ENCODE data around the gene SLC4A2.
A peak's percentile ranks its signal among the peaks of the same experiment; 100 is the strongest.

The SLC4A2 gene

DNA sequence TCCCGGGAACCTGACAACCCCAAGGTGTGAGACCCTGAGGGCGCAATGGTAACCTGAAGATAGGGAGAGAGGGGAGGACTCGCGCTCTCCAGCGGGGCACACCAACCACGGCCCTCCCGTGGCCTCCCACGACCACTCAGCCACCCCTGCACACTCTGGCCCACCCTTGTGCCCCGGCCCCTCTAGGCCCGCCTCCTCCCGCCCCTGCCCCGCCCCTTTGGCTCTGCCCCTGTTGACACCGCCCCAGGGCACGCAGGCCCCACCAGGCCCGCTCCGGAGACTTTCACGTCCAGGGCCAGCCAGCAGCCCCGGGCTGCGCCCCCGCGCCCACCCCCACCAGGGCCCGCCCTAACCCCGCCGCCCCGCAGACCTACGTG, 46.0 kb upstream of the SLC4A2 start:
- peak overlapping the region; percentile 21 for H2AFZ ChIP-seq (ENCODE audit: low read length)
- H3K4me3 ChIP-seq (ENCODE audit: low read length in 2 of 2): peak overlapping the region in 1 of 2 donors; percentile 33
- peak overlapping the region; percentile 77 for H2BK5ac ChIP-seq (ENCODE audit: low read length)
- H3K4ac ChIP-seq (ENCODE audit: low read length): no peak overlapping the region
- H2BK12ac ChIP-seq (ENCODE audit: low read length): no peak overlapping the region
- no peak overlapping the region for H4K8ac ChIP-seq (ENCODE audit: low read depth, low read length)
- H3K14ac ChIP-seq (ENCODE audit: low read length): no peak overlapping the region
- peaks cover 2% of the 10 kb centered on the region for H3K79me1 ChIP-seq (ENCODE audit: low read depth, low read length)
- WGBS, 2 donors (ENCODE audit: extremely low coverage in 2 of 2, insufficient read length in 2 of 2, insufficient replicate concordance in 1 of 2): no CpG with 5 or more reads among the region's 26 CpGs
- peak overlapping the region; percentile 12 for H3K9ac ChIP-seq (ENCODE audit: low read depth, low read length, poor library complexity)
- H3K18ac ChIP-seq (ENCODE audit: low read length): peak overlapping the region; percentile 95
- H2AK5ac ChIP-seq (ENCODE audit: low read depth, low read length): peak overlapping the region; percentile 93
- peak overlapping the region; percentile 64 for H4K91ac ChIP-seq (ENCODE audit: low read depth, low read length, poor library complexity)
- peak overlapping the region; percentile 82 for H3K23ac ChIP-seq (ENCODE audit: low read depth, low read length, poor library complexity)
- H3K9me3 ChIP-seq (replicated peaks in 1 of 2; ENCODE audit: control insufficient read depth in 2 of 2, insufficient read depth in 1 of 2, low read depth in 1 of 2, low read length in 2 of 2): no peaks in the 10 kb centered on the region
- H2BK15ac ChIP-seq (ENCODE audit: low read length): peak overlapping the region; percentile 95
- peaks cover 0 to 8% (median 0%) of the 10 kb centered on the region in 3 experiments for H3K27me3 ChIP-seq (ENCODE audit: control insufficient read depth in 3 of 3, insufficient read depth in 3 of 3, low read depth in 1 of 3, low read length in 3 of 3)
- peaks cover 0 to 5% of the 10 kb centered on the region in 2 donors for H3K36me3 ChIP-seq (replicated peaks in 1 of 2; ENCODE audit: control insufficient read depth in 2 of 2, insufficient read depth in 2 of 2, low read length in 2 of 2)
- peak overlapping the region; percentile 47 for H3K27ac ChIP-seq (replicated peaks; ENCODE audit: low read length)
- peak overlapping the region; percentile 67 for H2BK120ac ChIP-seq (ENCODE audit: low read depth, low read length)
- peaks cover 25 to 40% of the 10 kb centered on the region in 2 donors for H3K4me1 ChIP-seq (ENCODE audit: control insufficient read depth in 2 of 2, insufficient read depth in 1 of 2, low read depth in 1 of 2, low read length in 2 of 2)
- peak overlapping the region; percentile 52 for H3K4me2 ChIP-seq (ENCODE audit: insufficient read depth, low read length, poor library complexity, severe bottlenecking)
- DNase-seq (ENCODE audit: low spot score): no peak

- Histone ChIP-seq H3K27me3 (ENCODE audit: control insufficient read depth in 3 of 3, insufficient read depth in 3 of 3, low read depth in 1 of 3, low read length in 3 of 3) (peaks cover 0 to 13% (median 0%) of the 10 kb centered on the region in 3 experiments), H3K18ac (ENCODE audit: low read length) (peak overlapping the region; percentile 93), H3K23ac (ENCODE audit: low read depth, low read length, poor library complexity) (peak overlapping the region; percentile 49), H2BK12ac (ENCODE audit: low read length) (peak overlapping the region; percentile 50), H3K4ac (ENCODE audit: low read length) (no peak overlapping the region), H3K4me2 (ENCODE audit: insufficient read depth, low read length, poor library complexity, severe bottlenecking) (peak overlapping the region; percentile 70), H3K4me1 (ENCODE audit: control insufficient read depth in 2 of 2, insufficient read depth in 1 of 2, low read depth in 1 of 2, low read length in 2 of 2) (peaks cover 26 to 41% of the 10 kb centered on the region in 2 donors), H2BK5ac (ENCODE audit: low read length) (peak overlapping the region; percentile 77), H3K4me3 (ENCODE audit: low read length in 2 of 2) (peak overlapping the region in 1 of 2 donors; percentile 77), H3K27ac (replicated peaks; ENCODE audit: low read length) (no peak overlapping the region), H4K91ac (ENCODE audit: low read depth, low read length, poor library complexity) (no peak overlapping the region), H3K79me1 (ENCODE audit: low read depth, low read length) (peaks cover 2% of the 10 kb centered on the region), H4K8ac (ENCODE audit: low read depth, low read length) (peak overlapping the region; percentile 57), H3K14ac (ENCODE audit: low read length) (peak overlapping the region; percentile 75), H3K9me3 (replicated peaks in 1 of 2; ENCODE audit: control insufficient read depth in 2 of 2, insufficient read depth in 1 of 2, low read depth in 1 of 2, low read length in 2 of 2) (no peaks in the 10 kb centered on the region), H2AFZ (ENCODE audit: low read length) (no peak overlapping the region), H2BK15ac (ENCODE audit: low read length) (peak overlapping the region; percentile 95), H2BK120ac (ENCODE audit: low read depth, low read length) (no peak overlapping the region), H3K9ac (ENCODE audit: low read depth, low read length, poor library complexity) (peak overlapping the region; percentile 70), H2AK5ac (ENCODE audit: low read depth, low read length) (peak overlapping the region; percentile 93), H3K36me3 (replicated peaks in 1 of 2; ENCODE audit: control insufficient read depth in 2 of 2, insufficient read depth in 2 of 2, low read length in 2 of 2) (peaks cover 0 to 5% of the 10 kb centered on the region in 2 donors)
- DNase-seq (ENCODE audit: low spot score): peak; percentile 88
- no CpG with 5 or more reads among the region's 55 CpGs for WGBS, 2 donors (ENCODE audit: extremely low coverage in 2 of 2, insufficient read length in 2 of 2, insufficient replicate concordance in 1 of 2)
Measured at GRCh38 chr7:151013733-151014497, 45.5 kb upstream of the SLC4A2 start.

GRCh38 chr7:151014950-151015349, 44.4 kb upstream of the SLC4A2 start:
- Histone ChIP-seq H3K27me3 (ENCODE audit: control insufficient read depth in 3 of 3, insufficient read depth in 3 of 3, low read depth in 1 of 3, low read length in 3 of 3) (peaks cover 0 to 18% (median 0%) of the 10 kb centered on the region in 3 experiments), H2BK15ac (ENCODE audit: low read length) (no peak overlapping the region), H3K4me3 (ENCODE audit: low read length in 2 of 2) (no peak overlapping the region), H3K79me1 (ENCODE audit: low read depth, low read length) (peaks cover 2% of the 10 kb centered on the region), H3K23ac (ENCODE audit: low read depth, low read length, poor library complexity) (no peak overlapping the region), H3K18ac (ENCODE audit: low read length) (no peak overlapping the region), H3K14ac (ENCODE audit: low read length) (no peak overlapping the region), H3K36me3 (replicated peaks in 1 of 2; ENCODE audit: control insufficient read depth in 2 of 2, insufficient read depth in 2 of 2, low read length in 2 of 2) (peaks cover 0 to 5% of the 10 kb centered on the region in 2 donors), H2BK5ac (ENCODE audit: low read length) (no peak overlapping the region), H2BK12ac (ENCODE audit: low read length) (no peak overlapping the region), H2BK120ac (ENCODE audit: low read depth, low read length) (no peak overlapping the region), H3K4me2 (ENCODE audit: insufficient read depth, low read length, poor library complexity, severe bottlenecking) (no peak overlapping the region), H2AK5ac (ENCODE audit: low read depth, low read length) (no peak overlapping the region), H3K9ac (ENCODE audit: low read depth, low read length, poor library complexity) (no peak overlapping the region), H4K91ac (ENCODE audit: low read depth, low read length, poor library complexity) (no peak overlapping the region), H3K4me1 (ENCODE audit: control insufficient read depth in 2 of 2, insufficient read depth in 1 of 2, low read depth in 1 of 2, low read length in 2 of 2) (peaks cover 26 to 44% of the 10 kb centered on the region in 2 donors), H2AFZ (ENCODE audit: low read length) (no peak overlapping the region), H3K27ac (replicated peaks; ENCODE audit: low read length) (no peak overlapping the region), H4K8ac (ENCODE audit: low read depth, low read length) (no peak overlapping the region), H3K9me3 (replicated peaks in 1 of 2; ENCODE audit: control insufficient read depth in 2 of 2, insufficient read depth in 1 of 2, low read depth in 1 of 2, low read length in 2 of 2) (peaks cover 0 to 2% of the 10 kb centered on the region in 2 donors), H3K4ac (ENCODE audit: low read length) (no peak overlapping the region)
- no peak for DNase-seq (ENCODE audit: low spot score)
- no CpG with 5 or more reads among the region's 8 CpGs for WGBS, 2 donors (ENCODE audit: extremely low coverage in 2 of 2, insufficient read length in 2 of 2, insufficient replicate concordance in 1 of 2)

DNA sequence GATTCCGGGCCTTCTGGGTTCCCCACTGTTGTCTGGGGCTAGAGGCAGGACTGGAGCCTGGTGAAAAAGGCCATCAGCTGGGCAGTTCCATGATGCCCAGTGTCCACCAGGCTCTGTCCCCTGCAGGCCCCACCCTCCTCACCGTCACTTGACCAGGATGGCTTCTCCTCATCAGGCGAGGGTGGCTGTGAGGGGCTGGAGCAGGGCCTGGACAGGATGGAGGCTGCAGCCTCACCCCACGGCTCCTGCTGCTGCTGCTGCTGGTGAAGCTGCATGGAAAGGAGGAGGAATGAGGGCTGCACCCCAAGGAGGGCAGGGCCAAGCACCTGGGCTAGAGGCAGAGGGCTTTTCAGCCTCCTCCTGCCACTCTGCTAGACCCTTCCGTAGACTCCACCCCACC, 43.4 kb upstream of the SLC4A2 start:
- no peak overlapping the region for H3K4me3 ChIP-seq (ENCODE audit: low read length in 2 of 2)
- no peak overlapping the region for H2BK15ac ChIP-seq (ENCODE audit: low read length)
- peak overlapping the region; percentile 79 for H2BK12ac ChIP-seq (ENCODE audit: low read length)
- H2AFZ ChIP-seq (ENCODE audit: low read length): no peak overlapping the region
- H3K4ac ChIP-seq (ENCODE audit: low read length): no peak overlapping the region
- peaks cover 0 to 2% of the 10 kb centered on the region in 2 donors for H3K9me3 ChIP-seq (replicated peaks in 1 of 2; ENCODE audit: control insufficient read depth in 2 of 2, insufficient read depth in 1 of 2, low read depth in 1 of 2, low read length in 2 of 2)
- H3K79me1 ChIP-seq (ENCODE audit: low read depth, low read length): peaks cover 2% of the 10 kb centered on the region
- no peak overlapping the region for H4K8ac ChIP-seq (ENCODE audit: low read depth, low read length)
- no peak overlapping the region for H2BK5ac ChIP-seq (ENCODE audit: low read length)
- H3K14ac ChIP-seq (ENCODE audit: low read length): no peak overlapping the region
- no CpG with 5 or more reads among the region's 5 CpGs for WGBS, 2 donors (ENCODE audit: extremely low coverage in 2 of 2, insufficient read length in 2 of 2, insufficient replicate concordance in 1 of 2)
- peaks cover 26 to 43% of the 10 kb centered on the region in 2 donors for H3K4me1 ChIP-seq (ENCODE audit: control insufficient read depth in 2 of 2, insufficient read depth in 1 of 2, low read depth in 1 of 2, low read length in 2 of 2)
- peaks cover 0 to 18% (median 0%) of the 10 kb centered on the region in 3 experiments for H3K27me3 ChIP-seq (ENCODE audit: control insufficient read depth in 3 of 3, insufficient read depth in 3 of 3, low read depth in 1 of 3, low read length in 3 of 3)
- peaks cover 0 to 5% of the 10 kb centered on the region in 2 donors for H3K36me3 ChIP-seq (replicated peaks in 1 of 2; ENCODE audit: control insufficient read depth in 2 of 2, insufficient read depth in 2 of 2, low read length in 2 of 2)
- peak overlapping the region; percentile 14 for H3K9ac ChIP-seq (ENCODE audit: low read depth, low read length, poor library complexity)
- H3K27ac ChIP-seq (replicated peaks; ENCODE audit: low read length): no peak overlapping the region
- H2BK120ac ChIP-seq (ENCODE audit: low read depth, low read length): no peak overlapping the region
- no peak overlapping the region for H3K4me2 ChIP-seq (ENCODE audit: insufficient read depth, low read length, poor library complexity, severe bottlenecking)
- peak overlapping the region; percentile 42 for H2AK5ac ChIP-seq (ENCODE audit: low read depth, low read length)
- H3K23ac ChIP-seq (ENCODE audit: low read depth, low read length, poor library complexity): peak overlapping the region; percentile 56
- peak overlapping the region; percentile 27 for H3K18ac ChIP-seq (ENCODE audit: low read length)
- DNase-seq (ENCODE audit: low spot score): no peak
- H4K91ac ChIP-seq (ENCODE audit: low read depth, low read length, poor library complexity): no peak overlapping the region
